Right lobe of liver (tissue), 6 donors: ENCODE results near the gene RIMS4. TPM values are rescaled to one million over a fixed set of nuclear protein-coding genes. Genes with fewer than 3 reads are reported as not detected.

Experiments used
- ATAC-seq, 4 donors: fragments of 200-7000 bp; cut with Tn5 transposase; one replicate each; pipeline ENCODE4 v1.9.1; 2020; ENCODE audit warnings: mild to moderate bottlenecking in 4 of 4, moderate library complexity in 4 of 4
- DNase-seq, 3 donors: peaks; one replicate each; pipeline ENCODE4 v3.0.0-alpha.2; 2020
- H3K27ac ChIP-seq, 3 donors: fragments of 200-600 bp; one replicate each; pipeline ENCODE4 v1.8.0; 2022
- H3K27me3 ChIP-seq, 2 donors: fragments of 200-600 bp; one replicate each; pipeline ENCODE4 v1.8.0; 2022
- H3K36me3 ChIP-seq, 4 donors: fragments of 200-600 bp; sonication (generic) in 1 of 4; one replicate each; pipeline versions ENCODE4 v1.5.1 to v1.8.0; 2017 to 2022; ENCODE audit warnings: control low read depth in 1 of 4
- H3K4me1 ChIP-seq, 4 donors: fragments of 200-600 bp; sonication (generic) in 1 of 4; one replicate each; pipeline versions ENCODE4 v1.5.1 to v1.8.0; 2017 to 2022; ENCODE audit warnings: control low read depth in 1 of 4
- H3K4me3 ChIP-seq, 3 donors: fragments of 200-600 bp; one replicate each; pipeline ENCODE4 v1.8.0; 2022
- H3K9me3 ChIP-seq, 4 donors: fragments of 200-600 bp; sonication (generic) in 1 of 4; one replicate each; pipeline versions ENCODE4 v1.5.1 to v1.8.0; 2017 to 2022; ENCODE audit warnings: control low read depth in 1 of 4
- POLR2A ChIP-seq: fragments of 450-650 bp; IDR thresholded peaks from one replicate; pipeline ENCODE4 v1.6.1; 2017; ENCODE audit warnings: antibody characterized with exemption, mild to moderate bottlenecking
- WGBS: methylation state at CpG from one replicate; pipeline ENCODE4 v1.1.6; 2018; ENCODE audit warnings: low coverage, low lambda C conversion rate; ENCODE audit not compliant: insufficient coverage; ENCODE audit errors: missing lambda C conversion rate; 5-methylcytosine and 5-hydroxymethylcytosine counted together
- intact Hi-C, 2 donors: fragments of 100-400 bp; cut with DNase I; formaldehyde crosslinking; loops; one replicate each; pipeline versions ENCODE4 v1.11.2 to v1.14.1; 2022
- total RNA-seq, 6 experiments: library from RNA; depleted of rRNA in 2 of 6; stranded (reverse); fragments of >200 nt in 2 of 6; fragmentation: NEBNext Ultra II Directional in 3 of 6; extraction: Animal tissue kit (Norgen Biotek cat#: 25700) in 3 of 6; gene quantifications; one replicate each; pipeline versions ENCODE4 v1.1.0 to v1.2.4, GENCODE V29; 2016 to 2023
- TF ChIP-seq, protein P1 (sequence below), 4 donors: fragments of 200-600 bp in 3 of 4; fragments of 450-650 bp in 1 of 4; IDR thresholded peaks; one replicate each; pipeline versions ENCODE4 v1.5.1 to v1.8.0; 2016 to 2022; ENCODE audit warnings: antibody characterized with exemption in 4 of 4, mild to moderate bottlenecking in 2 of 4
- donor health status: DM: no; HTN: yes; CAD: no.
- donor health status: DM: no; HTN: no; CAD: no.
- donor health status: DM: no; HTN: no; CAD: no.
- donor health status: DM: no; HTN: yes; CAD: no.
- donor health status: DM: no; HTN: yes; CAD: no.

RIMS4 gene
- total RNA-seq, 6 experiments from 2014 or later = not detected

DNA sequence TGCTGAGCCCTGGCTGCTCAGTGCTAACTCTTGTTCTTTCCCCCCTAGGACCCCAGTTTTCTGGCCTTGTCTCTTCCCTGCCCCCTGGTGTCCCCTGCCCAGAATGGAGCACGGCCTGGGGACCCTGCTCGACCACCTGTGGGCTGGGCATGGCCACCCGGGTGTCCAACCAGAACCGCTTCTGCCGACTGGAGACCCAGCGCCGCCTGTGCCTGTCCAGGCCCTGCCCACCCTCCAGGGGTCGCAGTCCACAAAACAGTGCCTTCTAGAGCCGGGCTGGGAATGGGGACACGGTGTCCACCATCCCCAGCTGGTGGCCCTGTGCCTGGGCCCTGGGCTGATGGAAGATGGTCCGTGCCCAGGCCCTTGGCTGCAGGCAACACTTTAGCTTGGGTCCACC is 83.3 kb downstream of the RIMS4 start:
- DNase-seq (no peak), ATAC-seq (no peak)
- no peaks in the 10 kb centered on the region for H3K36me3 ChIP-seq
- H3K27ac ChIP-seq = no peak overlapping the region
- intact Hi-C loops = no loop called here
- no peaks in the 10 kb centered on the region for H3K4me1 ChIP-seq
- TF ChIP-seq, protein P1, sequence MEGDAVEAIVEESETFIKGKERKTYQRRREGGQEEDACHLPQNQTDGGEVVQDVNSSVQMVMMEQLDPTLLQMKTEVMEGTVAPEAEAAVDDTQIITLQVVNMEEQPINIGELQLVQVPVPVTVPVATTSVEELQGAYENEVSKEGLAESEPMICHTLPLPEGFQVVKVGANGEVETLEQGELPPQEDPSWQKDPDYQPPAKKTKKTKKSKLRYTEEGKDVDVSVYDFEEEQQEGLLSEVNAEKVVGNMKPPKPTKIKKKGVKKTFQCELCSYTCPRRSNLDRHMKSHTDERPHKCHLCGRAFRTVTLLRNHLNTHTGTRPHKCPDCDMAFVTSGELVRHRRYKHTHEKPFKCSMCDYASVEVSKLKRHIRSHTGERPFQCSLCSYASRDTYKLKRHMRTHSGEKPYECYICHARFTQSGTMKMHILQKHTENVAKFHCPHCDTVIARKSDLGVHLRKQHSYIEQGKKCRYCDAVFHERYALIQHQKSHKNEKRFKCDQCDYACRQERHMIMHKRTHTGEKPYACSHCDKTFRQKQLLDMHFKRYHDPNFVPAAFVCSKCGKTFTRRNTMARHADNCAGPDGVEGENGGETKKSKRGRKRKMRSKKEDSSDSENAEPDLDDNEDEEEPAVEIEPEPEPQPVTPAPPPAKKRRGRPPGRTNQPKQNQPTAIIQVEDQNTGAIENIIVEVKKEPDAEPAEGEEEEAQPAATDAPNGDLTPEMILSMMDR (IDR thresholded peaks at IDR 0.05) = no peak
- TF ChIP-seq POLR2A = no peak
- WGBS = 50% methylated on average over 1 of the region's 11 CpGs
- no peaks in the 10 kb centered on the region for H3K27me3 ChIP-seq
- H3K4me3 ChIP-seq = no peak overlapping the region
- H3K9me3 ChIP-seq = no peaks in the 10 kb centered on the region

DNA sequence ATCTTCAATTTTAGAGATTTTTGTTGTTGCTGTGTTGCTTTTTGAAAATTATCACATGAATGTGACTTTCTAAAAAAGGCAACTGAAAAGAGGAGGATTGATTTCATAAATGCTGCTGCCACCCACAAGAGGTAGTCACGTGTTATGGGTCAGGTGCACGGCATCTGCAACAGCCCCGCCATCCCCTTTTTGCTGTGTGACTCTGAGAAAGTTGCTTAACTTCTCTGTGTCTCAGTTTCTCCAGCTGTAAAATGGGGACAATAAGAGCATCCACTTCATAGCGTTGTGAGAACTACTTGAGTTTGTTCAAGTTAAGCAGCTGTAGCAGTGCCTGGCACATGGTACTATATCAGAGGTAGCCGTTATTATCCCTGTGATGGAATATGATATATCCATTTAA is 84.5 kb downstream of the RIMS4 start:
- Histone ChIP-seq H3K4me1 (no peaks in the 10 kb centered on the region), H3K4me3 (no peak overlapping the region), H3K27ac (no peak overlapping the region), H3K27me3 (no peaks in the 10 kb centered on the region), H3K9me3 (no peaks in the 10 kb centered on the region), H3K36me3 (no peaks in the 10 kb centered on the region)
- intact Hi-C loops = no loop called here
- ATAC-seq (no peak), DNase-seq (no peak)
- TF ChIP-seq, protein P1 (IDR thresholded peaks at IDR 0.05) = no peak
- TF ChIP-seq POLR2A = no peak
- 52% methylated on average over 5 of the region's 5 CpGs for WGBS

DNA sequence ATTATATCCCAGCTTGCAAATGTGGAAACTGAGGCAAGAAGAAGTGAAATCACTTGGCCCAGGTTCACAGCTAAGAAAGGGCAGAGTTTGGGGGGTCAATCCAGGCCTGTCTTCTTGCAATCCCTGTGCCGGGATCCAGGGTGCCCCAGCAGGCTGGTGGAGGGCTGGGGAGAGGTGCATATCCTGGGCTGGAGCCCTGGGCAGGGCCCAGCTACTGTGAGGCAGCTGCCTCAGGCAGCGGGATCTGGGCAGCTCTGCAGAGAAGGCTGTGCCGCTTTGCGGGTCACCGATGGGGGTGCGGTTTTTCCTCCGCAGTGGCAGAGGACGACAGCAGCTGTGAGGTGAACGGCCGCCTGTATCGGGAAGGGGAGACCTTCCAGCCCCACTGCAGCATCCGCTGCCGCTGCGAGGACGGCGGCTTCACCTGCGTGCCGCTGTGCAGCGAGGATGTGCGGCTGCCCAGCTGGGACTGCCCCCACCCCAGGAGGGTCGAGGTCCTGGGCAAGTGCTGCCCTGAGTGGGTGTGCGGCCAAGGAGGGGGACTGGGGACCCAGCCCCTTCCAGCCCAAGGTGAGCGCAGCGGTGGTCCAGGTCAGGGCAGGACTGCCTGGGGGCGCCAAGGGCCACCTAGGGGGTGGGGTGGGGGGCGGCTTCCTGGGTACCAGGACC is 85.8 kb downstream of the RIMS4 start:
- H3K27ac ChIP-seq = no peak overlapping the region
- 52% methylated on average over 11 of the region's 26 CpGs for WGBS
- no peak for TF ChIP-seq POLR2A
- TF ChIP-seq, protein P1 (IDR thresholded peaks at IDR 0.05) = no peak
- no peak for ATAC-seq
- no peaks in the 10 kb centered on the region for H3K27me3 ChIP-seq
- DNase-seq = no peak
- H3K4me3 ChIP-seq = no peak overlapping the region
- H3K36me3 ChIP-seq = no peaks in the 10 kb centered on the region
- intact Hi-C loops = no loop called here
- no peaks in the 10 kb centered on the region for H3K4me1 ChIP-seq
- no peaks in the 10 kb centered on the region for H3K9me3 ChIP-seq

DNA sequence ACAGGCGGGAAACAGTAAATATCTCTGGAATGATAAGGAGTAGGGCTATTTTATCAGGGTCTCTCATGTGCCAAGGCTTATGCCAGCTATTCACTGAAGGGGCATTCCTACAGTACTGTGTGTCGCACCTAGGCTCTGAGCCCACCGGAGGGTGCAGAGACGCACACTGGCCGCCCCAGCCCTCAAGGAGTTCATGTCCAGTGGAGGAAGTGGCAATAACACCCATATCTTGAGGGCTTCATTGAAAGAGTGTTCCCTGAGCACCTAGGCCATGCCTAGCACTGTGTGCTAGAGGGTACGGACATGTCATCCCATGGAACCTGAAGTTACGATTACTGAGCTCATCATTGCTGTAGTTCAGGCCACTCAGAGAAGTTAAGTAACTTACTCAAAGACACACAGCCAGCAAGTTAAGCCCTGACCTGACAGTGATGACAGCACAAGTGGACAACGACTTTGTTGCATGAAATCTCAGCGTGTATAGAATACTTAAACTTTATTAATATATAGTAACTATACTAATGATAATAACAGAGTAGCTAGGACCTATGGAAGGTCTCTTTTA is 86.5 kb downstream of the RIMS4 start:
- H3K4me3 ChIP-seq = no peak overlapping the region
- H3K9me3 ChIP-seq = no peaks in the 10 kb centered on the region
- TF ChIP-seq, protein P1 (IDR thresholded peaks at IDR 0.05) = no peak
- TF ChIP-seq POLR2A = no peak
- H3K27ac ChIP-seq = no peak overlapping the region
- no peak for ATAC-seq
- no peaks in the 10 kb centered on the region for H3K4me1 ChIP-seq
- no peaks in the 10 kb centered on the region for H3K27me3 ChIP-seq
- no peak for DNase-seq
- H3K36me3 ChIP-seq = no peaks in the 10 kb centered on the region
- WGBS = 83% methylated on average over 5 of the region's 9 CpGs
- intact Hi-C loops = no loop called here
